Sigmoid colon (tissue), 3 donors: Measurements from ENCODE around the gene PLB1.

Source experiments
- CTCF ChIP-seq, 4 experiments: fragments of 450-650 bp in 3 of 4; fragments of 200-600 bp in 1 of 4; IDR thresholded peaks; one replicate each; pipeline ENCODE4 v1.5.1; 2016 to 2019; ENCODE audit warnings: antibody characterized with exemption in 4 of 4, mild to moderate bottlenecking in 3 of 4, moderate library complexity in 2 of 4
- POLR2A ChIP-seq, 2 donors: fragments of 450-650 bp; IDR thresholded peaks; one replicate each; pipeline ENCODE4 v1.6.1; 2016; ENCODE audit warnings: antibody characterized with exemption in 2 of 2, mild to moderate bottlenecking in 2 of 2, moderate library complexity in 2 of 2

DNA sequence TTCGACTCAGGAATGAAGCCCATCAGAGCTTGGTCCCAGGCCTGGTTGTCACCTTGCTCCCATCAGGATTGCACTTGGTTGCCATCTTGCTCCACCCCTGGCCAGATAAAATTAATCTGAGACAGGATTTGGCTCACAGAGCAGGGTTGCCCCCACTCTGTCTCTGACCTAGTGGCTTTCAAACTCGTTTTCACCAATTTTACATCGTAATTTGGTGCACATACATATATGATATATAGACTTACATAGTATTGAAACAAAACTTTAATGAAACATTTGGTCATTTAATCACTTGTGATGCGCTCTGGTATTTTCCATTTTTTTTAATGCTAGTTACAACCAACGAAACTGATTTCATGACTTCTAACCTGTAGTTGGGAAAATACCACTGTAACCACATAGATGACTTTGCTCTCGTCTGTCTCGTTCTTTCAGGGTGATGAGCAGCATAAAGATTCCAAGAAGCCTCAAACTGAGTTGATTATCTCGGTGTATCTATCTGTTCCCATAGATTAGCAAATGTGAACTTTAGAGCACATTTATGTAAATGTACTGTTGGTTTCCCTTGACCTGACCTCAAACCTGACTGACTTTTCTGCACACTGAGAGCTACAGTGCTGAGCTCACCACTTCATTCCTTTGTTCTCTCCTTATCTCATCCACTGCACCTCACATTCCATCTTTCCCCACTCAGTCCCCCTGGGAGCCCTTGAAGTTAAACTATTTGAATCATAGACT lies 30.5 kb upstream of the PLB1 start:
- TF ChIP-seq POLR2A (IDR thresholded peaks at IDR 0.05) (no peak), CTCF (IDR thresholded peaks at IDR 0.05) (no peak)
